COR-L47 (cell line): ENCODE results near the gene RPS10.
"Not testable (repeated sequence)": the region's sequence is repeated elsewhere in the genome, so short reads cannot be mapped to it uniquely, and the experiment has no call there.

Experiments
- DNase-seq: peaks from one replicate; lab custom pipeline; 2025; lab: John Stamatoyannopoulos, UW

RPS10 gene

DNA sequence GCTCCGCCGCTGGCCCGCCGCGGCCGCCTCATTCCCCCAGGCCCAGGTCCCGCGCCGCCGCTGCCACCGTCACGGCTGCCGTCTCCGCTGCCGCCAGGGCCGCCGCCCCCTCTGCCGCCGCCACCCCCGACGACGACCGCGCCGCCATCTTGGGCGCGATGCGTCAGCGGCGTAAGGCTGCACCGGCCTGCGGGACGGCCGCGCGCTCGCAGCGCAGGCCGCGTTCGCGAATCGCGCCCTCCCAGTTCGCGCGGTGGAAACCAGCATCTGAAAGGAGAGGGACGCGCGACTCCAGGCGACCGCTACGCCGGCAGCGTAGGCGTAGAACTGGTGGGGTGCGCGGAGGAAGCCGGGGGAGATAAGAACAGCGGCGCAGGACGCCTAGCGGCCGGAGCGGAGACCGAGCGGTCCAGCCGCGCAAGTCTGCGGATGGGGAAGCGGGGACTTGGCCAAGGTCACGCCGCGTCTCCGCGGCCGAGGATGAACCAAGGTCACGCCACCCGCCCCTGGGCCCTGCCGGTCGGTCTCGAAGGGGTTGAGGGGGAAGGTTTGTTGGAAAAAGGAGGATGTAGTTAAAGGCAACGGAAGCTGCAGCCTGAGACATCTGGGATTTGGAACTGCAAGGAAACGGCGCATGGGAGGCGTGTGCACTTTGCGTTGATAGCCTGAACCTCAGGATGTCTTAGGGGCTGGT is 33.2 kb downstream of the RPS10 start, which contains the start of gene NUDT3:
Gene NUDT3 (minus strand): TSS at position 173 of the 694 bp plus-strand sequence. CDS start 307 bp downstream, outside the sequence.
- DNase-seq = peak; percentile 90

DNA sequence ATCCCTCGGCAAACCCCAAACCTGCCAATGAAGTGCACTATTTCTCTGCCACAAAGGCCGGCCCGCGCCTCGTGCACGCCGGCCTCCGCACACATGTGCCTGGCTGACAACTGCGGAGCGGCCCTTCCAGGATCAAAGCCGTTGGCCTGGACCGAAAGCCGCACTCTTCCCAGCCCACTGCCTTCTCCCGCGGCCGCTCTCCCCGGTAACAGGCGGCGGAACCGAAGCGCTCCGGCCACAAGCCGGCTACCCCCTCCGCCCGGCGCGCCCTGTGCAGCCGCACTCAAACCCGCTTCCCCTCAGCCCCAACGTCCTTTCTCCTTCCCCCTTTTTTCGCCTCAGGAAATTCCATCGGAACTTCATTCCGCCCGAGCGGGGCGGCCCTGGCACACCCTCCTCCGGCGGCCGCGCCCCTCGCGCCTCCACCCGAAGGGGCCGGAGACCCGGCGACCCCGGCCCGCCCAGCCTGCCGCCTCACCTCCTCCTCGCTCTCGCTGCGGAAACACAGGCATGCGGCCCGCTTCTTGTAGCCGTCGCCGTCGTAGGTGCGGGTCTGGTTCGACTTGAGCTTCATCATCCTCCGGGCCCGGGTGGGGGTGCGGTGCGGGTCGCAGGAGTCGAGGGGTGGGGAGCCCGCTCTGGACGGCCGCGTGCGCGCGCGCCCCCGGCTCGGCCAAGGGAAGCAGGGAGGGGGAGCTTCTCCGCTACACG is 33.9 kb downstream of the RPS10 start:
- peak; percentile 32 for DNase-seq

DNA sequence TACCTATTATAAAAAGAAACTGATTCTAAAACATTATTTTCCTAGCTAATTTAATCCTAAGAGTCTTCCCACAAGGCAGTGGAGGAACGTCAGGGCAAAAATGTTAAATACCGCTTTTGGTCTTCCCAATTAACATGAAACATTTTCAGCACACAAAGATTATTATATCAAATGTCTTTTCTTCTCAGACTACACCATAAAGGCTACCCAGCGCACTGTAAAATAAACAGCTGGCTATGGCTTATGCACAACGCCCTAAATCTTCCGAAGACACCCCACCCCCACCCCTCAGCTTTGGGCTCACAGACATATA is 34.4 kb downstream of the RPS10 start:
- DNase-seq = no peak

DNA sequence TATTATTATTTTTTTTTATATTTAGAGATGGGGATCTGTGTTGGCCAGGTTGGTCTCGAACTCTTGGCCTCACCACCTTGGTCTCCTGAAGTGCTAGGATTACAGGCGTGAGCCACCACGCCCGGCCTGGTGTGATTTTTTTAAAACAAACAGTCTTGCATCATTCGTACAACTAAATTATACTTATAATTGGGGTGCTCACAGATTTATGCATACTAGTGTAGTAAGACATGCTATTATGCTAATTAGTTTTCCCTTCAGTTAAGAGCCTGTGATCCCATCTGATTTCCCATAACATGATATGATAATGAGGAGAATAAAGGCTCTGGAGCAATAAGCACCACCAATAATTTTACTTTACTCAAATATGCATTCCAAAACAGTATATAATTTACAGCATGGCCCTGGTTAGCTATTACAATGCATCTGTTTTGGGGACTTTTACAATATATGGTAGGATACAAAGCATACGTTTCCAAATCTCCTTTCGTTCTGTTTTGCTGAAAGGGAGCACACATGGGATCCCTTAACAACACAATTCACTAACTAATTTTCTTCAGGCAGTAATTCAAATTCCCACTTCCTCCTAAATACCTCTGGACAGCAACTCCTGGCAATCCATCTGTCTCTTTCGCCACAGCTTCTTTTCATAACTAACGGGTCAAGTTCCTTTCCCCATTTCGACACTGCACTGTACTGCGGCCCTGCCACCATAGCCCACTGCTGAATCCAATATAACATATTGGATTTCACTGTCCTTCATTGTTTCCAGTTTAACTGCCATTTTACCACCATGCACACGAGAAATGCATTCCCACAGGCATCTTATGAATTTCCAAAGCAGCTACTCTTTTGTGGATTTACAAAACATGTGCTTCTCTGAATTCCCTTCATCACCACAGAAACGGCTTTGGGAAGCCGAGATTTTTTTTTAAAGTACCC is 35.1 kb downstream of the RPS10 start:
- no peak for DNase-seq

DNA sequence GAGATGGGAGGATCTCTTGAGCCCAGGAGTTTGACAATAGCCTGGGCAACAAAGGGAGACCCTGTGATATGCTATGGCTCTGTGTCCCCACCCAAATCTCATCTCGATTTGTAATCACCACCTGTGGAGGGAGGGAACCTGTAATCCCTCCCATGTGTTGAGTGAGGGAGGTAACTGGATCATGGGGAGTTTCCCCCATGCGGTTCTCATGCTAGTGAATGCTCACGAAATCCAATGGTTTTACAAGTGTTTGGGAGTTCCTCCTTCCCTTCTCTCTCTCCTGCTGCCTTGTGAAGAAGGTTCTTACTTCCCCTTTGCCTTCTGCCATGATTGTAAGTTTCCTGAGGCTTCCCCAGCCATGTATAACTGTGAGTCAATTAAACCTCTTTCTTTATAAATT is 36.8 kb downstream of the RPS10 start:
- DNase-seq = no peak

DNA sequence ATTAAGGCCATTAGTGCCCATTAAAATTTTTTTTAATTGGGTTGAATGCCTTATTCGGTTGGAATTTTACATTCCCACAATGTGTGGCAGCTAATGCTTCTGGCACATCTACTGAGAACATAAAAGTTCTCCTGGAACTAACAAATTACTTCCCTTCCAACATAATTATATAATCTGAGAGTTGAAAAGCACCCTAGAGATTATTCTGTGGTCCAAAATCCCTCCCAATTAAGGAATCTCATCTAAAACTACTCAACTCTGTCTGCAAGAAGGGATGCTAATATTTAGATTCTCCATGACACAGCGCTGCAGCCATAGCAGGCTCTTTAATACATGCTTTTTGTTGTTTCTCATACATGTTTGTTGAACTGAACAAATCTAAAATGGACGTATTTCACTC is 37.4 kb downstream of the RPS10 start:
- DNase-seq = no peak

DNA sequence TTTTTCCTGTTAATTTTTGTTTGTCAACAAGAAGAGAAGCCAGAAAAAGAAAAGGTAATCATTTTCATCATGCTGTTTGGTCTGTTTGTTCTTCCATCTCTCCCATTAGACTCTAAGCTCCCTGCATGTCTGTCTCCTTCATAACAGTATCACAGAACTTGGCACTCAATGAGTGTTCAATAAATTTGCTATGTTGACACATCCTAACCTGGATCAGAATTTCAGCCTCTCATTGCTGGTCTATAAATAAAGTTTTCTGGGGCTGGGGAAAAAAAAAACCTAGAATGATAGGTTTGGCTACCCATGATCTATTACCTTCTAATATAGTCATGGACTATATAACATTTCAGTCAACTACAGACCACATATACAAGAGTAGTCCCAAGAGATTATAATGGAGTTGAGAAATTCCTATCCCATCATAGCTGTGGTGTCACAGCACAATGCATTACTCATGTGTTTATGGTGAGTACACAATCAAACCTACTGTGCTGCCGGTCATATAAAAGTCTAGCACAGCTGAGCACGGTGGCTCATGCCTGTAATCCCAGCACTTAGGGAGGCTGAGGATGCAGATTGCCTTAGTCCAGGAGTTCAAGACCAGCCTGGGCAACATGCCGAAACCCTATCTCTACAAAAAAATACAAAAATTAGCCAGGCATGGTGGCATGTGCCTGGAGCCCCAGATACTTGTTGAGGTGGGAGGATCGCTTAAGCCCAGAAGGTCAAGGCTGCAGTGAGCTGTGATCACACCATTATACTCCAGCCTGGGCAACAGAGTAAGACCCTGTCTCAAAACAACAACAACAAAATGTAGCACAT is 39.3 kb downstream of the RPS10 start:
- DNase-seq = no peak

DNA sequence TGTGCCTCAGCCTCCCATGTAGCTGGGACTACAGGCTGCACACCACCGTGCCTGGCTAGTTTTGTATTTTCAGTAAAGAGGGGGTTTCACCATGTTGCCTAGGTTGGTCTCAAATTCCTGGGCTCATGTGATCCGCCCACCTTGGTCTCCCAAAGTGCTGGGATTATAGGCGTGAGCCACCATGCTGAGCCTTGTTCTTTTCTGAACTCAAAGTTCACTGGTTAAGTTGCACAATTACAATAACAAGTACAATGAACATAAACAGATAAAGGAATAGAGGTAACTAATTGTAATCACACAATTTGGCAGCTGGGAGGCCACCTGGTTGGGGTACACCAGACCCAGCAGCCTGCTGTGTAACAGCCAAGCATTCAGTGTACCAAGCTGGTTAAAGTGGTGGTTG is 40.1 kb downstream of the RPS10 start:
- DNase-seq = peak; percentile 38

DNA sequence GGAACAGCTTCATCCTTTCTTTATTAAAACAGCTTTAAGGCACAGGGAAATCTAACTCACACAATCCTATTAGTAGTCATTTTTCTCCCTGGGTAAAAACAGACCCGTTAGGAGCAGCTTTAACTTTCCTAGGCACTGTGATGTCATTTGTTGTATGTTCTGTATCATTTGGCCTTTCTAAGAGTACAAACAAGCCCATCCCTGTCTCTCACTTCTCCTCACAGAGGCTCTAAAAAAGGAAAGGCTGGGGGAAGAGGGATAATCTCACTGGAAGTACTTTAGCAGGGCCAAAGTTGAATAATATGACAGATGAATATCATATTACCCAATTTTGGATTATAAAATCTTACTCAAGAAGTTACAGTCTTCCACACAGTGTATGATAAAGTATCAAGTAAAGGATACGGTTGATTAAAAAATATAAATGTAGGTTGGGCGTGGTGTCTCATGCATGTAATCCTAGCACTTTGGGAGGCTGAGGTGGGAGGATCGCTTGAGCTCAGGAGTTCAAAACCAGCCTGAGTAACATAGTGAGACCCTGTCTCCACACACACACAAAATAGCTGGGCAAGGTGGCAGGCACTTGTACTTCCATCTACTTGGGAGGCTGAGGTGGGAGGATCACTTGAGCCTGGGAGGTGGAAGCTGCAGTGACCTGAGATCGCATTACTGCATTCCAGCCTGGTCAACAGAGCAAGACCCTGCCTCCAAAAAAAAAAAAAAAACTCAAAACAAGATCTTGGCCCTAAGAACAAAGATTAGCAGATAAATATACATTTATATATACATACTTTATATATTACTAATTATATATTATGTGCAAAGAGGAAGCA is 41.3 kb downstream of the RPS10 start:
- no peak for DNase-seq

DNA sequence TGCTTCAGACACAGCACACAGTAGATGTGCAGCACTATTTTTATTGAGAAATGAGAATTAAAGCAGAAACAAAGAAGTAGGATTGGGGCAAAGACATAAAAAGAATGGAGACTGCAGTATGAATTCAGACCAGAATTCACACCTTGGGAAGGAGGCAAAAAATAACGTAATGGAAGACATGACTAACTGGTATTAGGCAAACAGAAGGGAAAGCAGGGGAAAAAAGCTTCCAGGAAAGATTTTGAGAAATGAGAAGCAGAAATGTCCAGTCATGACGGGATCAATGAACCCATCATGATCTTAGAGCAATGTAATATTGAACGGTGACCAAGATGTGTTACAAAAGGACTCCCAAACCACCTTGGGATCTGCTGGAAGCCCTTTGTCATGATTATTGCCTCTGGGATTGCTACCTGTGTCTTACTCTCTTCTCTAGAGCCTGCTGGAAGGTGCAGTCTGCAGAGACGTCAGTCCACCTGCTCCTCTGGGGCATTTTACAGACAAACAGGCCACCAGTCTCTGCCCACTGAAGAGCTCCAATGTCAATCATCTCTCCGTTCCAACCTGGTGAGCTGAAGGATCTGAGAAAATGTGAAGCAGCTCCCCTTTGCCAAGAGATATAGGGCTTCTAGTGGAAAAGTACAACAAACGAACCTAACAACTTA is 42.1 kb downstream of the RPS10 start:
- no peak for DNase-seq

DNA sequence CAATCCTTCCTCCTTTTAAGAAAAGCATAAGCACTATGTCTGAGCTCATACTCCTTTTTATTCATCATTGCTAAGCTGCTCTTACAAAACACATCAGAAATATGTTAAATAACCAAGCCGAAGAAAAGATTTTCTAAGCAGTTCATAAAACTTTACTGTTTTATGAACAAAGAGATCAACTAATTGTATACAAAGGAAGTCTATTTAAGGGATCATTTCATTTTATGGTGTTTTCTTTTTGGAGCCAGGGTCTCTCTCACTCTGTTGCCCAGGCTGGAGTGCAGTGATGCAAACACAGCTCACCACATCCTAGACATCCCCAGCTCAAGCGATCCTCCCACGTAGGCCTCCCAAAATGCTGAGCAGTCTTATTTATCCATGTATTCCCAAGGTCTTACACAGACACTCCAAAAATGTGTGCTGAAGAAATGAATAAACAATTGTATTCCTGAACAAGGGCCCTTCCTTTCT is 42.7 kb downstream of the RPS10 start:
- no peak for DNase-seq

DNA sequence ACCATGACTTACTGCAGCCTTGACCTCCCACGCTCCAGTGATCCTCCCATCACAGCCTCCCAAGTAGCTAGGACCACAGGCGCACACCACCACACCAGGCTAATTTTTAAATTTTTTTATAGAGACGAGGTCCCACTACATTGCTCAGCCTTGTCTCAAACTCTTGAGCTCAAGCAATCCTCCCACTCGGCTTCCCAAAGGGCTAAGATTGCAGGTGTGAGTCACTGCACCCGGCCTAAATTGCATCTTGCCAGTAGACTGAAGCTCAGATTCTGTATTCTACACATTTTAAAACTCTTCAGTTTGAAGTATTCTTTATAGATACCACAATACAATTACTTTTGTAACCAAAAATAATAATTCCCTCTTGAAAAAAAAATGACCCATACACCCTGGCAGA is 44.8 kb downstream of the RPS10 start:
- no peak for DNase-seq

DNA sequence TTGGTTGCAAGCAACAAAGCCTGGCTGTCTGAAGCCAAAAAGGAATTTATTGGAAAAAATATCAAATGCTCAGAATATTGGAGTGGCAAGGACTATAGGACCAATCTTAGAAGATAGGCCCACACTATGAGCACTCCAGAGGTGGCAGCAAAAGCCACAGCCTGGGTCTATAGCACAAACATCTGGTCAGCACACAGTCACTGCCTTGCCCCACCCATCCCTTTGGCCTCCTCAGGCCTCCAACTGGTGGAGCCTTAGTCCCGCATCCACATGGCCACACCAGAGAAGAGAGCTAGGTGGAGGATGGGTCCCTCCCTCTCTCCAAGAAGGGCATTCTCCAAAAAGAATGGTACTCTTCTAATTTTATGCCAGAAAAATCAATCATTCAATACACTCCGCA is 47.4 kb downstream of the RPS10 start:
- no peak for DNase-seq

DNA sequence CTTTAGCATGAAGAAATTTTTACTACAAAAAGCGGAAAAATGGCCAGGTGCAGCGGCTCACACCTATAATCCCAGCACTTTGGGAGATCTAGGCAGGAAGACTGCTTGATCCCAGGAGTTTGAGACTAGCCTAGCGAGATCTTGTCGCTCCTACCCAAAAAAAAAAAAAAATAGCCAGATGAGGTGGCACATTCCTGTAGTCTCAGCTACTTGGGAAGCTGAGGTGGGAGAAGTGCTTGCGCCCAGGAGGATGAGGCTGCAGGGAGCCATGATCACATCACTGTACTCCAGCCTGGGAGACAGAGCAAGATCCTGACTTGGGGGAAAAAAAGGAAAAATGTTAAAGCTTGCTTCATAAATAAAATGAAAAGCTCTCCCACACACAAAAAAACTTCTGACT is 47.9 kb downstream of the RPS10 start:
- DNase-seq = no peak

DNA sequence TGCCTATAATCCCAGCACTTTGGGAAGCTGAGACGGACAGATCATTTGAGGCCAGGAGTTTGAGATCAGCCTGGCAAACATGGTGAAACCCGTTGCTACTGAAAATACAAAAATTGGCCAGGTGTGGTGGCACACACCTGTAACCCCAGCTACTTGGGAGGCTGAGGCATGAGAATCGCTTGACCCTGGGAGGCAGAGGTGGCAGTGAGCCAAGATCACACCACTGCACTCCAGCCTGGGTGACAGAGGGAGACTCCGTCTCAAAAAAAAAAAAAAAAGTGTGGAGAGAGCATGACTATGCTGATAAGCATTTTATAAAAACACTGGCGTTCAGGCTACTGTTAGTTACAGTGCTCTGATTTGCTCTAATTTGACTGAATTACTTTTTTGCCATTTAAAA is 48.3 kb downstream of the RPS10 start:
- not testable (repeated sequence) for DNase-seq

DNA sequence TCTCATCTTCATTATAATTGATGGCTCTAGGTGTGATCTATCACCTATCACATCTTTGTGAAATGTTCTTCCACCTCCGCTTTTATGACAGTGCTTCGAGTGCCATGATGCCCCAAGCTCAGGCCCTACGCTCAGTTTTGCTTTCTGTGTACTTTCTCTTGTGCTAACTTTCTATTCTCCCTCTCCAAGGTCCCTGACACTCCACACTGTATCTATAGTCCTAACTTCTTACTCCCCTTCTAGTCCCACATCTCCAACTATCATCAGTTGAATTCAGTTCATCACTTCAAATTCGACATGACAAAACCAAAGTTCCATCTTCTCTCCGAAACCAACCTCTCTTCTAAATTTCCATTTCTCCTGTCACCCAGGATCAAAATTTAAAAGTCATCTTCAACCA is 50.0 kb downstream of the RPS10 start:
- DNase-seq = no peak

DNA sequence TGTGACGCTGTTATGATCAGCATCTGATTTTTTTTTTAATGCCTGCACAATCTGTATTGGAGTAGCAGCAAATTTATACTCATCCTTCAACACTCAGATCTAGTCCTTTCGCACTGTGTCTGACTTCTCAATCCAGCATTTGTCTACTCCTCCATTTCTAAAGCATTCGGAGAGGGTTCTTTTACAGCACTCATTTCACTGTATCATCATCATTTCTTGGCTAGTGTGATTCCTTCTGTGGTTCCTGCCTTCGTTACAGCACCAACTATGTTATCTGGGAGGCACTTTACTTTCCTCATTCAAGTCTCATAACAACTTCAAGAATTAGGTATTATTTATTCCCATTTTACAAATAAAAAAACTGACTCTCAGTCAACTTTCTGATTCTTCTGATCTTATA is 51.4 kb downstream of the RPS10 start:
- no peak for DNase-seq

DNA sequence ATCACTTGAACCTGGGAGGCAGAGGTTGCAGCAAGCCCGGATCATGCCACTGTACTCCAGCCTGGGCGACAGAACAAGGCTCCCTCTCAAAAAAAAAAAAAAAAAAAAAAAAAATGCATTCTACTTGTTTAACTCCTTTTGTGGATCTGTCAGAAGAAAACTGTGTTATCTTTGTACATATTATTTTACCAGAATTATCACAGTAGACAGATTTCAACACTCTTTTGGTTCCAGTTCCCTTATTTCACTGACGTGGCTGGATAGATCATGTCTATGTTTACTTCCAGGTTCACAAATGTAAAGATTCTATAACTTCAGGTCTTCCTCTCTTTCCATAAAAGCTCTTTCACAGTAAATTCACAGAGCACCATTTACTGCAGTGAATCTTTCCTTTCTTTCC is 51.8 kb downstream of the RPS10 start:
- no peak for DNase-seq

DNA sequence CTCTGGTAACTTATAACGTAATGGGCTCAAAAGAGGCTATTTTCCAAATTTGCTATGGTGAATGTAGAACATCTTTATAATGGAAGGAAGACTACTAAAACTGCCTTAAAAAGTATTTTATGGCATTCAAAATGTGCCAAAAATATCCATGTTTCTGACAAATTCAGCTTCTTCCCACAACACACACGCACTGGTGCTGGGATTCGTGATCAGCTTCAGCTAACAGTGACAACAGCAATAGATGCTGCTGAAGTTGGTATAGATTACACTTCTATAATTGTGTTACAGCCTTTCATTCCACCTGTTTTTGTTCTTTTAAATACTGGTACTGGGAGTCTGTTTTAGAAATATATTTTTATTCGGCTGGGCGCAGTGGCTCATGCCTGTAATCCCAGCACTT is 52.4 kb downstream of the RPS10 start:
- DNase-seq = no peak

DNA sequence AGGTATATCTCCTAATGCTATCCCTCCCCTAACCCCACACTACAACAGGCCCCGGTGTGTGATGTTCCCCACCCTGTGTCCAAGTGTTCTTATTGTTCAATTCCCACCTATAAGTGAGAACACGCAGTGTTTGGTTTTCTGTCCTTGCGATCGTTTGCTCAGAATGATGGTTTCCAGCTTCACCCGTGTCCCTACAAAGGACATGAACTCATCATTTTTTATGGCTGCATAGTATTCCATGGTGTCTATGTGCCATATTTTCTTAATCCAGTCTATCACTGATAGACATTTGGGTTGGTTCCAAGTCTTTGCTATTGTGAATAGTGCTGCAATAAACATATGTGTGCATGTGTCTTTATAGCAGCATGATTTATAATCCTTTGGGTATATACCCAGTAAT is 54.0 kb downstream of the RPS10 start:
- not testable (repeated sequence) for DNase-seq
